ENCODE data around the gene FKBP2. TPM values are rescaled to one million over a fixed set of nuclear protein-coding genes. Genes with fewer than 3 reads are reported as not detected.

The FKBP2 gene
- total RNA-seq, 6 experiments from 2014 or later = 49.4 to 108 (median 66.7) TPM

GRCh38 chr11:64252003-64252872, 11.3 kb downstream of the FKBP2 start:
- Histone ChIP-seq H3K27ac (peak overlapping the region; percentile 44 to 69 (median 63)), H3K9me3 (no peaks in the 10 kb centered on the region), H3K27me3 (no peaks in the 10 kb centered on the region), H3K36me3 (peaks cover 0 to 5% (median 0%) of the 10 kb centered on the region in 4 donors), H3K4me3 (peak overlapping the region; percentile 72 to 87 (median 85)), H3K4me1 (peaks cover 0 to 25% (median 12%) of the 10 kb centered on the region in 4 donors)
- ATAC-seq (peak in 3 of 4 donors; percentile 1 to 16 (median 12)), DNase-seq (peak in 1 of 3 donors; percentile 44)
- 11% methylated on average over 19 of the region's 23 CpGs for WGBS (ENCODE audit: insufficient coverage, low coverage, low lambda C conversion rate, missing lambda C conversion rate)
- intact Hi-C loops (cut with DNase I) = no loop called here
- TF ChIP-seq POLR2A (IDR thresholded peaks at IDR 0.05) (no peak), CTCF (IDR thresholded peaks at IDR 0.05) (no peak)

DNA sequence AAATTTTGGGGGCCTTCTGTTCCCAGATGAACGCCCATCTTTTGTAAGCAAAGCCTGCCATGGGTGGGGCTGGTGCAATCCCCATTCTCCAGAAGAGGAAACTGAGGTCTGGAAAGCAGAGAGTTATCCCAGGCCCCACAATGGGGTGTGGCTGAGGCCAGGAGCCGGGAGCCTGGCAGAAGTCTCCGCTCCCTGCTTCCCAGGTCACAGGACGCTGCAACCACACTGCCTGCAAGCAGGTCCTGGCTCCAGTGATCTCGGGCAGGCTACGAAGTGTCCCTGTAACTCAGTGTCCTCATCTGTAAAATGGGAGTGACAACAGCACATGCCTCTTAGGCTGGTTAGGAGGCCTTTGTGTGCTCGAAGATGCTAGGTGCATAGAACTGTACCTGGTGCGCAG, 12.1 kb downstream of the FKBP2 start:
- Histone ChIP-seq H3K4me3 (no peak overlapping the region), H3K27me3 (no peaks in the 10 kb centered on the region), H3K4me1 (peaks cover 0 to 20% (median 10%) of the 10 kb centered on the region in 4 donors), H3K36me3 (peaks cover 0 to 5% (median 0%) of the 10 kb centered on the region in 4 donors), H3K27ac (no peak overlapping the region), H3K9me3 (no peaks in the 10 kb centered on the region)
- WGBS (ENCODE audit: insufficient coverage, low coverage, low lambda C conversion rate, missing lambda C conversion rate) = 71% methylated on average over 6 of the region's 8 CpGs
- no peak for TF ChIP-seq CTCF (IDR thresholded peaks at IDR 0.05)
- no peak for TF ChIP-seq POLR2A (IDR thresholded peaks at IDR 0.05)
- intact Hi-C loops (cut with DNase I) = no loop called here
- ATAC-seq (no peak), DNase-seq (no peak)

DNA sequence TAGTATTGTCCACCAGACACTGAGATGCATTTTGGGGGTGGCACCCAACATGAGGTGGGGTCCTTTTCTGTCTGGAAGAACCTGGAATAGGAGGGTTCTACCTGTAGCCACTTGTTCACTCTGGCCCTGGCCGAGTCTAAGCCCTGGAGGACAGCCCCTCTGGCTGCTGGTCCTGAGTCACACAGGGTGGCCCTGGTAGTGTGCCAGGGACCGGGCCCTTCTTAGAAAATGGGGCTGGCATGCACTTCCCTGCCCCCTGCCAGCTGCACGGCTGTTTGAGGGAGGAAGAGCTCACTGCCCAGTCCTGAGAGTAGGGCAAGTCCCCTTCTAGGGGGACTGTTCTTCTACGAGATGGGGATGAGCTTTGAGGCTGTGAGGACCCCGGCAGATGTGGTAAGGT, 12.6 kb downstream of the FKBP2 start:
- intact Hi-C loops (cut with DNase I) = no loop called here
- Histone ChIP-seq H3K27ac (no peak overlapping the region), H3K4me3 (no peak overlapping the region), H3K9me3 (no peaks in the 10 kb centered on the region), H3K36me3 (peaks cover 0 to 5% (median 0%) of the 10 kb centered on the region in 4 donors), H3K4me1 (peaks cover 0 to 20% (median 10%) of the 10 kb centered on the region in 4 donors), H3K27me3 (no peaks in the 10 kb centered on the region)
- no peak for TF ChIP-seq CTCF (IDR thresholded peaks at IDR 0.05)
- 61% methylated on average over 3 of the region's 5 CpGs for WGBS (ENCODE audit: insufficient coverage, low coverage, low lambda C conversion rate, missing lambda C conversion rate)
- no peak for ATAC-seq
- DNase-seq = no peak

GRCh38 chr11:64254326-64254725, 13.4 kb downstream of the FKBP2 start:
- Histone ChIP-seq H3K27ac (no peak overlapping the region), H3K36me3 (peaks cover 0 to 5% (median 0%) of the 10 kb centered on the region in 4 donors), H3K27me3 (no peaks in the 10 kb centered on the region), H3K4me3 (no peak overlapping the region), H3K9me3 (no peaks in the 10 kb centered on the region), H3K4me1 (peaks cover 0 to 18% (median 8%) of the 10 kb centered on the region in 4 donors)
- intact Hi-C loops (cut with DNase I) = no loop called here
- WGBS (ENCODE audit: insufficient coverage, low coverage, low lambda C conversion rate, missing lambda C conversion rate) = no CpG with 5 or more reads among the region's 7 CpGs
- TF ChIP-seq CTCF (IDR thresholded peaks at IDR 0.05) (no peak), POLR2A (IDR thresholded peaks at IDR 0.05) (no peak)
- ATAC-seq (no peak), DNase-seq (no peak)
